Dermis microvascular lymphatic vessel endothelial cell (primary cell): Measurements from ENCODE around the gene DEPDC1B. TPM values are rescaled to one million over a fixed set of nuclear protein-coding genes. Genes with fewer than 3 reads are reported as not detected.
"Not testable (repeated sequence)": the region's sequence is repeated elsewhere in the genome, so short reads cannot be mapped to it uniquely, and the experiment has no call there.

Experiments
- DNase-seq, 2 donors: peaks; one replicate each; pipeline versions ENCODE4 v3.0.0 to v3.0.0-alpha.2; 2010; ENCODE audit warnings: low read depth in 2 of 2
- total RNA-seq: library from RNA; depleted of rRNA; stranded (reverse); fragments of >200 nt; gene quantifications from 2 replicates; pipeline ENCODE4 v1.2.1, GENCODE V29; 2014

Gene DEPDC1B, protein sequence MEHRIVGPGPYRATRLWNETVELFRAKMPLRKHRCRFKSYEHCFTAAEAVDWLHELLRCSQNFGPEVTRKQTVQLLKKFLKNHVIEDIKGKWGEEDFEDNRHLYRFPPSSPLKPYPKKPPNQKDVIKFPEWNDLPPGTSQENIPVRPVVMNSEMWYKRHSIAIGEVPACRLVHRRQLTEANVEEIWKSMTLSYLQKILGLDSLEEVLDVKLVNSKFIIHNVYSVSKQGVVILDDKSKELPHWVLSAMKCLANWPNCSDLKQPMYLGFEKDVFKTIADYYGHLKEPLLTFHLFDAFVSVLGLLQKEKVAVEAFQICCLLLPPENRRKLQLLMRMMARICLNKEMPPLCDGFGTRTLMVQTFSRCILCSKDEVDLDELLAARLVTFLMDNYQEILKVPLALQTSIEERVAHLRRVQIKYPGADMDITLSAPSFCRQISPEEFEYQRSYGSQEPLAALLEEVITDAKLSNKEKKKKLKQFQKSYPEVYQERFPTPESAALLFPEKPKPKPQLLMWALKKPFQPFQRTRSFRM
- total RNA-seq: 4.4 and 9.9 TPM in 2 replicates

DNA sequence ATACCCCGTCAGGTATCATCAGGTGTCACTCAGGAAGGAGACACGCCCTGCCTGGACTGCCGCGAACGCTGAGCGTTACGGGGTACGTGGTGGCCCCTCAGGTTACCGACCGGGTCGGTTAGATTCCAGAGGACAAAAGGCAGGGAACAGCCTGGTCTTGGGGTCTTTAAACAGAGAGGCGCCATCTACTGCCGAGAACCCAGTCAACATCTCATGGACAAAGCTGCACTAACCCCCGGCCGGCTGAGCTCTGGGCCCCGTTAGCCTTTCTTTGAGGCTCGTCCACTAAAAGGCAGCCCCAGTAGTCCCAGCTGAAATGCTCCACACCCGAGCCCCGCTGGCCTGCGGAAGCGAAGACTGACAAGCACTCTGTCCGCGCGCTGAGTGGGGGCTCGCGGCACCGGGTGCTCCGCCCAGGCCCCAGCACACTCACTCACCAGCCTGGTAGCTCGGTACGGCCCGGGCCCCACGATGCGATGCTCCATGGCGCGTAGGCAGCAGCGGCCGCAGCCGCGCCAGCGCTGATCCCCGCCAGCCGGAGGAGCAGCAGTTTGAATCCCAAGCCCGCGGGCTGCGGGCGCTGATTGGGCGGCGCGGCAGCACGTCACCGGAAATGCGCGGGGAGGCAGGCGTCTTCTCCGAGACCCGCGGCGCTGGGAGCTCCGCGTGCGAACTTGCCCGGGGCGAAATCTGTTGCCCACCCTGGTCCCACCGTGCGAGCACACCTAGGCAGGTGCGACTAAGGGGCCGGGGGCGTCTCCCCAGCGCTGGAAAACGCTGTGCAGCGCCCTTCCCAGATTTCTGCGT is at the start of gene DEPDC1B:
DEPDC1B (minus strand) TSS at position 558 of the 807 bp plus-strand sequence; CDS start at position 485, 73 bp downstream.
- peak; percentile 69 to 91 for DNase-seq

DNA sequence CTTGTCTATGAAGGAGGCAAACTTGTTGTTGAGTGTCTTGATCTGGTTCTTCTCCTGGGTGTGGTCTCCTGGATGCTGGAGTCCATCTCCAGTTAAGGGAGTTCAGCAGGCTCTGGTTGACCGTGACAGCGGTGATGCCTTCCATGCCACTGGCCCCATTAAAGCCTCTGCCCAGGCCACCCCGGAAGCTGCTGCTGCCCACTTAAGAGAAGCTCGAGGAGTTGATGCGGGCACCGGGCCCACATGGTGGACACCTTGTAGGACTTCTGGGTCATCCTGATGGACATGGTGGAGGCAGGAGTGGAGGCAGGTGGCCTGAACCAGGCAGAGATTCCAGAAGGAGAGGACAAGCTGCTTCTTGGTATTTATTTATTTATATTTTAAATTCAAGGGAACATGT is 44.7 kb upstream of the DEPDC1B start:
- no peak for DNase-seq

DNA sequence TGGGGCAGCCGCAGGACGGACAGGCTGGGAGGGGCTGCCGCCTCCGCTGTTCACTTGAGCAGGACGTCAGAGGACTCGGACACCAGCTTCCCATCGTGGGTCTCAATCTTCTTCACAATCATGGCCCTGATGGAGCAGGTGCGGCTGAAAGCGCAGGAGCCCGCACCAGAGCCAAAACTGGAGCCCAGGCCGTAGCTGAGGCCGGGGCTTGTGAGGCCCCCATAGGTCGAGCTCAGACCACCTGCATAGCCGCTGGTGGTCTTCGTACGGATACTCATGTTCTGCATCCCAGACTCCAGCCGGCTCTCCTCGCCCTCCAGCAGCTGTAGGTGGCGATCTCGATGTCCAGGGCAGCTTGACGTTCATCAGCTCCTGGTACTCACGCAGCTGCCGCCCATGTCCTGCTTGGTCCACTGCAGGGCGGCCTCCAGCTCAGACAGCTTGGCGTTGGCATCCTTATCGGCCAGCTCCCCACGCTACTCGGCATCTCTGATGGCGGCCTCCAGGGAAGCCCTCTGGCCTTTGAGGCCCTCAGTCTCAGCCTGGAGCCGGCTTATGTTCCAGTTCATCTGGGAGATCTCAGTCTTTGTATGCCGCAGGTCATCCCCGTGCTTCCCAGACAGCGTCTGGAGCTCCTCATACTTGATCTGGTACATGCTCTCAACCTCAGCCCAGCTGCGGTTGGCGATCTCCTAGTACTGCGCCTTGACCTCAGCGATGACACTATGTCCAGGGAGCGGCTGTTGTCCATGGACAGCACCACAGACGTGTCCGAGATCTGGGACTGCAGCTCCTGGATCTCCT is 43.7 kb upstream of the DEPDC1B start:
- no peak for DNase-seq

DNA sequence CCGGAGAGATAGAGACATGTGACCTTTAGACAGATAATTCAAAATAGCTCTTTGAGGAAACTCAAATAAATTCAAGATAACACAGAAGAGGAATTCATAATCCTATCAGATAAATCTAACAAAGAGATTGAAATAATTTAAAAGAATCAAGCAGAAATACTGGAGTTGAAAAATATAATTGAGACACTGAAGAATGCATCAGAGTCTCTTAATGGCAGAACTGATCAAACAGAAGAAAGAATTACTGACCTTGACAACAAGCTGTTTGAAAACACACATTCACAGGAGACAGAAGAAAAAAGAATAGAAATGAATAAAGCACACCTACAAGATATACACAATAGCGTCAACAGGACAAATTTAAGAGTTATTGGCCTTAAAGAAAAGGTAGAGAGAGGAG is 40.4 kb upstream of the DEPDC1B start:
- DNase-seq: no peak

DNA sequence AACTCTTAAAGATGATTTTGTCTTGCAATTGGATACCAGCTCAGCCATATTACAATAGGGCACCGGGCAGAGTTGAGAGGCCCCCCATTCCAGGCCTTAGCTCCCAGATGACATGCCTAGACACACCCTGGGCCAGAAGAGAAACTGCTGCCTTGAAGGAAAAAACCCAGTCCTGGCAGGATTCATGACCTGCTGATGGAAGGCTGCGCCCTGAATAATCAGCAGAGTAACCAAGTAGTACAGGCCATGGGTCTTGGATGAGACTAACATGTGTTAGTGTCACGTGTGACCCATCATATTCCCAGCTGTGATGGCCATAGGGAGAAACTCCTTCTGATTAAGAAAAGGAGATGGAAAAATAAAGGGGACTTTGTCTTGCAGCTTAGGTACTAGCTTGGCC is 39.0 kb upstream of the DEPDC1B start:
- no peak for DNase-seq

DNA sequence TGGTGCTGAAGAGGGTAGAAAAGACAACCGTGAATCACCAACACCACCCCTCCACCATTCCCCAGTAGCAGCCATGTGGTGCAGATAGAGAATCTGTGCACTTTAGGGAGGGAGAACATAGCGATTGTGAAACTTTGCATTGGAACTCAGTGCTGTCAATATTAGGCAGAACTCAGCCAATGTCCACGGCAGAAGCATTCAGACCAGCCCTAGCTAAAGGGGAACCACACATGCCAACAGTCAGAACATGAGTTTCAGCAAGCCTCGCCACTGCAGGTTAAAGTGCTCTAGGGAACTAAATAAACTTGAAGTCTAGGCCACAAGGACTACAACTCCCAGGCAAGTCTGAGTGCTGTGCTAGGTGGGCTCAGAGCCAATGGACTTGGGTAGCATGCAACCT is 38.5 kb upstream of the DEPDC1B start:
- DNase-seq: no peak

DNA sequence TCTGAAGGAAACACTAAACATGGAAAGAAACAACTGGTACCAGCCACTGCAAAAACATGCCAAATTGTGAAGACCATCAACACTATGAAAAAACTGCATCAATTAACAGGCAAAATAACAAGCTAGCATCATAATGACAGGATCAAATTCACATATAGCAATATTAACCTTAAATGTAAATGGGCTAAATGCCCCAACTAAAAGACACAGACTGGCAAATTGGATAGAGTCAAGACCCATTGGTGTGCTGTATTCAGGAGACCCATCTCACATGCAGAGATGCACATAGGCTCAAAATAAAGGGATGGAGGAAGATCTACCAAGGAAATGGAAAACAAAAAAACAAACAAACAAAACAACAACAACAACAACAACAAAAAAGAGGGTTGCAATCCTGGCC is 30.9 kb upstream of the DEPDC1B start:
- not testable (repeated sequence) for DNase-seq

DNA sequence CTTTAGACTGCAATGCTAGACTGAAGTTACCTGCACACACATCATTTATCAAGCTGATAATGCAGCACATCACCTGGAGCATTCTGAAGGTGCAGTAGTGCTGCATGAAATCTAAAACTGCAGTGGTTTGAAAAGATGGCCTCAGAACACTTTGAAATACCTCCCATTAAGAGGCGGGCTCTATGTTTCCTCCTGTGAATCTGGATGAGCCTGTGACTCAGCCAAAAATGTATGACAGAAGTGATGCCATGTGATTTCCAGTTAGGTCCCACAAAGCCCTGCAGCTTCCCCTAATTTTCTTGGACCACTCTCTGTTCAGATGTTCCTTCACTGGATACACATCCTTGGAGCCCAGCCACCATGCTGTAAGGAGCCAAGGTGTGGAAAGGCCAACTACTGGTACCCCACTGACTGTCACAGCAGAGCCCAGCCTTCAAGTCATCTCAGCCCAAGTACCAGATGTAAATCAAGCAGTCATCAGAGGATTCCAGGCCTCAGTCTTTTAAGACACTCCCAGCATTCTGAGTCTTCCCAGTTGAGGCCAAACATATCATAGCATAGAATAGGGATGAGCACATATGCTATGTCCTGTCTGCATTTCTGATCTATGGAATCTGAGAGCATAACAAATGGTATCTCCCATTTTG is 27.2 kb upstream of the DEPDC1B start:
- DNase-seq: no peak

DNA sequence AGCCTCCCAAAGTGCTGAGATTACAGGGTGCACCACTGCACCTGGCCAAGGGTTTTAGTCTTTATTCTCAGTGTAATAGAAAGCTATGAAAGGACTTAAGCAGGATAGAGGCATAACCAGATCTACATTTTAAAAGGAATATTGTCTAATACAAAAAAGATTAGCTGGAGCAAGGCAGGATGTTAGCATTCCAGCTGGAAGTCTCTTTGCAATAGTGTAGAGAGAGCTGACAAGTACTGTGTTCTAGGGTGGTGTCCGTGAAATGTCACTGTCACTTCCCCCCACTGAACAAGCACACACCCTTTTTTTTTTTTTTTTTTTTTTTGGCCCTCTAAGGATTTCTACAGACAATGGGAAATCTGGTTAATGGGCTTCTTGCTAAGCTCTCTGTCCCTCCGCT is 24.2 kb upstream of the DEPDC1B start:
- no peak for DNase-seq

DNA sequence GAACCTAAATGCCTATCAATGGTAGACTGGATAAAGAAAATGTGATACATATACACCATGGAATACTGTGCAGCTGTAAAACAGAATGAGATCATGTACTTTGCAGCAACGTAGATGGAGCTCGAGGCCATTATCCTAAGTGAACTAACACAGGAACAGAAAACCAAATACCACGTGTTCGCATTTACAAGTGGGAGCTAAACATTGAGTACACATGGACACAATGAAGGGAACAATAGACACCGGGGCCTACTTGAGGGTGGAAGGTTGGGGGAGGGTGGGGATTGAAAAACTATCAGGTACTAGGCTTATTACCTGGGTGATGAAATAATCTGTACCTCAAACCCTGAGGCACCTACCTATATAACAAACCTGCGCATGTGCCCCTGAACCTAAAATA is 22.4 kb upstream of the DEPDC1B start:
- no peak for DNase-seq

DNA sequence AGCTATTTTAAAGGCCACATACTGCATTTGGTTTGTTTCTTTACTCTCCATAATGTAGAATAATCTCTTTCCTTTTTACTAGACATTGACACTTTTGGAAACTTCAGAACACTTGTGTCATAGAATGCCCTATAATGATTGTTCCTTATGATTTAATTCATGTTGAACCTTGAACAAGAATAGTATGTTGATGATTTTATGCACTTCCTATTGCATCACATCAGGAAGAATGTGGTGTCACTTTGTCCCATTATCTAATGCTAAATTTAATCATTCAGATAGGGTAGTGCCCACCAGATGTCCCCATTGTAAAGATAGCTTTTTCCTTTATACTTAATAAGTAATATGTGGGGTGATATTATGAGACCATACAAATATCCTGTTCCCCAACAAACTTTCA is 19.4 kb upstream of the DEPDC1B start:
- DNase-seq: no peak

DNA sequence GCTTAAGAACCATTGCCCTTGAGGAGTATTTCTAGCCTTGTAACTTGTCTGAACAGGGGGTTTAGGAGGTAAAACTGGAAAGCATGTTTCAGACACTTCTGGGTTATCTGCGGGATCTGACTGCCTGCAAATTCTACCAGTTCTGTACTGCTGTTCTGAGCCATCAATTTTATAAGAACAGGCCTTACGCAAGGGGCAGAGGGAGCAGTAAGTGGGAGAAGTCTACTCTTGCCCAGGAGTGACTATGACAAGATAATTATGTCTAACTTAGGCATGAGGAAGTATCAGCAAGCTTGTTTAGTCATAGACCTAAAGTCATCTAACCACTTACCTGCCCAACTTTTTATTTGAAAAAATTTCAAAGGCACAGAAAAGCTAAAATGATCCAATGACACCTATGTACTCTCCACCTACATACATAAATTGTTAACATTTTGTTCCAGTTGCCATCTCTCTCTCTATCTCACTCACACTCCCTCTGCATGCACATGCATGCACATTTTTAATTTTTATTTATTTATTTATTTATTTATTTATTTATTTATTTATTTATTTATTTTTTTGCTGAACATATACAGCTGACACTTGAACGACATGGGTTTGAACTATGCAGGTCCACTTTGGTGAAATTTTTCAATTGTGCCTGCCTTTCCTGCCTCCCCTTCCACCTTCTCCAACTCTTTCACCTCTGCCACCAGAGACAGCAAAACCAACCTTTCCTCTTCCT is 18.4 kb upstream of the DEPDC1B start:
- DNase-seq: no peak

DNA sequence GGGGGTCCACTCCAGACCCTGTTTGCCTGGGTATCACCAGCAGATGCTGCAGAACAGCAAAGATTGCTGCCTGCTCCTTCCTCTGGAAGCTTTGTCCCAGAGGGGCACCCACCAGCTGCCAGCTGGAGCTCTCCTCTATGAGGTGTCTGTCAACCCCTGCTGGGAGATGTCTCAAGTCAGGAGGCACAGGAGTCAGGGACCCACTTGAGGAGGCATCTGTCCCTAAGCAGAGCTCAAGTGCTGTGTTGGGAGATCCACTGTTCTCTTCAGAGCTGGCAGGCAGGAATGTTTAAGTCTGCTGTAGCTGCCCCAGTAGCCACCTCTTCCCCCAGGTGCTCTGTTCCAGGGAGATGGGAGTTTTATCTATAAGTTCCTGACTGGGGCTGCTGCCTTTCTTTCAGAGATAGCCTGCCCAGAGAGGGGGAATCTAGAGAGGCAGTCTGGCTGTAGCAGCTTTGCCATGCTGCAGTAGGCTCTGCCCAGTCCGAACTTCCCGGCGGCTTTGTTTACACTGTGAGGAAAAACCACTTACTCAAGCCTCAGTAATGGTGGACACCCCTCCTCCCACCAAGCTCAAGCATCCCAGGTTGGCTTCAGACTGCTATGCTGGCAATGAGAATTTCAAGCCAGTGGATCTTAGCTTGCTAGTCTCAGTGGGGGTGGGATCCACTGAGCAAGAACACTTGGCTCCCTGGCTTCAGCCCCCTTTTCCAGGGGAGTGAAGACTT is 15.4 kb upstream of the DEPDC1B start:
- DNase-seq: not testable (repeated sequence)

DNA sequence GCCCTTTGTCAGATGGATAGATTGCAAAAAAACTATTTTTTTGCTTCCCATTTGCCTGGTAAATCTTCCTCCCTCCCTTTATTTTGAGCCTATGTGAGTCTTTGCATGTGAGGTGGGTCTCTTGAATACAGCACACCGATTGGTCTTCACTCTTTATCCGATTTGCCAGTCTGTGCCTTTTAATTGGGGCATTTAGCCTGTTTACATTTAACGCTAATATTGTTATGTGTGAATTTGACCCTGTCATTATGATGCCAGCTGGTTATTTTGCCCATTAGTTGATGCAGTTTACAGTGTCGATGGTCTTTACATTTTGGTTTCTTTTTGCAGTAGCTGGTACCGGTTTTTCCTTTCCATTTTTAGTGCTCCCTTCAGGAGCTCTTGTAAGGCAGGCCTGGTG is 13.0 kb upstream of the DEPDC1B start:
- no peak for DNase-seq

DNA sequence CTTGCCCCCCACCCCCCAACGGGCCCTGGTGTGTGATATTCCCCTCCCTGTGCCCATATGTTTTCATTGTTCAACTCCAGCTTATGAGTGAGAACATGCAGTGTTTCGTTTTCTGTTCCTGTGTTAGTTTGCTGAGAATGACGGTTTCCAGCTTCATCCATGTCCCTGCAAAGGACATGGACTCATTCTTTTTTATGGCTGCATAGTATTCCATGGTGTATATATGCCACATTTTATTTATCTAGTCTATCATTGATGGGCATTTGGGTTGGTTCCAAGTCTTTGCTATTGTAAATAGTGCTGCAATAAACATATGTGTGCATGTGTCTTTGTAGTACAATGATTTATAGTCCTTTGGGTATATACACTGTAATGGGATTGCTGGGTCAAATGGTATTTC is 11.9 kb upstream of the DEPDC1B start:
- DNase-seq: not testable (repeated sequence)

DNA sequence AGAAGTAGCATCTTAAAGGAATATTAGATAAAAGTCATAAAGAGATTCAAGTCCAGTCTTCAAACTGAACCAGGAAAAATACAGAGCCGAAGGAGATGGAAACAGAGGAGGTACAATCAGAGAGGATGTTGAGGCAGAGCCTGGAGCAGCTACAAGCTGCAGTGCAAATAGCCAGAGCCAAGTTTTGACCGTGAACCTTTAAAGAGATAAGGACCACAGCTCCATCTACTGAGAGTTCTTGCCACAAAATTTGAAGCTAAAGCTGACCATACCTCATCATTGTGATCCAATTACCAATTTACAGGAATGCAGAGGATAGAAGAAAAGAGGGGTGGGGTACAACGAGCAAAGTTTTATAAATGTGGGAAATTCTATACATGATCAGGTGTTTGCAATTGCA is 10.4 kb upstream of the DEPDC1B start:
- DNase-seq: no peak

DNA sequence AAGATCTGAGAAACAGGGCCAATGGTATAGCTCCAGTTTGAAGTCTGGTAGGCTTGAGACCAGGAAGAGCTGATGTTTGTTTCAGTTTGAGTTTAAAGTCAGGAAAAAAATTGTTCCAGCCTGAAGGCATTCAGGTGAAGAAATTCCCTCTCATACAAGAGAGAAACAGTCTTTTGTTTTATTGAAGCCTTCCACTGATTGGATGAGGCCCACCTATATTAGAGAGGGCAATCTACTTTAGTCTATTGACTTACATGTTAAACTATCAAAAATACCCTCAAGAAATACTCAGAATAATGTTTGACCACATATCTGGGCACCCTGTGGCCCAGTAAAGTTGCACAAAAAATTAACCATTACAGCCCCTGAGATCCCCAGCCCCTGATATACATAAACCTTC is 5.2 kb upstream of the DEPDC1B start:
- DNase-seq: no peak

DNA sequence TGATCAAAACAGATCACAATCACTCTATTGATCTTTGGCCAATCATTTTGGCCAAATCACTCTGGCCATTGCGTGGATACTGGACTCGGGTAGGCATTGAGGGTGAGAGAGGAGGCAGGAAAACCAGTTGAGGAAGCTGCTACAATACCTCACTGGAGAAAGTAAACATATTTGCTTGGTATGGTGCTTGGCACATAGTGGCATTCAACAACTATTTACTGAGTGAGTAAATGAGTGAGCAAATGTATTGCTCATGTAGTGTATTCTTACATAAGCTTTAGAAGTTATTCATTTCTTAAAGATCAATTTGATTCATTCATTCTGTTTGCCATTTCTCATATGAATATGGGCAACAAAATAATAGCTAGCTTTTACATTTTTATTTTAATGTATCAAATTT is 4.0 kb upstream of the DEPDC1B start:
- DNase-seq: no peak

DNA sequence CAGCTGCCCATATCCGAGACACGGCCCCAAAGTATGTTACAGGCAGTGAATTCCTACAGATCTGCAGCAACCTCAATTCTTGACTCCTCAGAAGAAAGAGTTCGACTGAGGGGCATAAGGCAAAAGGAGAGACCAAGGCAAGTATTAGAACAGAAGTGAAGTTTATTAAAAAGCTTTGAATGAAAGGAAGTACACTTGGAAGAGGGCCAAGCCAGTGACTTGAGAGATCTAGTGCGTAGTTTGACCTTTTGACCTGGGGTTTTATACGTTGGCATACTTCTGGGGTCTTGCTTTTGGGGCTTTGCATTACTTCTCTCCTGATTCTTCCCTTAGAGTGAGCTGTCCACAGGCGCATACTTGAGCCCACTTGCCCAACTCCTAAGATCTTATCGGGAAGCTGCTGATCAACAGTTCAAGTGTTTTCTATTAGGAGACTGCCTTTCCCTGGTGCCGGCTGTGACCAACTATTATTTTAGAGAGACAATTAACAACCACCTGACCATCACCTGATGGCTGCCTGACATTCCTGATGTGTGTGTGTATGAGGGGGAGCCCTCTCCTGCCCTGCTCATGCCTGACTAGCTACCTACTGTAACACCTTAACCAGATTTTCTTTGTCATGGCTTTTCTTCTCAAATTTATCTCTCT is 1.5 kb upstream of the DEPDC1B start:
- DNase-seq: peak in 1 of 2 donors; percentile 19
